Activated CD8-positive, alpha-beta memory T cell treated with anti-CD3 and anti-CD28 coated beads, Interleukin-2, amount 50 U/mL, for 1 hour (primary cell): ENCODE measurements around the gene KRTAP4-11.
"Not testable (repeated sequence)": the region's sequence is repeated elsewhere in the genome, so short reads cannot be mapped to it uniquely, and the experiment has no call there.

Experiments used
- DNase-seq: peaks from one replicate; pipeline ENCODE4 v3.0.0-alpha.2; 2020; ENCODE audit errors: extremely low read depth

The KRTAP4-11 gene

GRCh38 chr17:41123991-41124371 is 5.8 kb upstream of the KRTAP4-11 start, which contains the start of gene KRTAP4-12:
Gene KRTAP4-12, minus strand, starts transcription at chr17:41124182. Its CDS starts 60 bp downstream, at chr17:41124122.
- DNase-seq: not testable (repeated sequence)

GRCh38 chr17:41123292-41123990 is 5.3 kb upstream of the KRTAP4-11 start:
- DNase-seq: not testable (repeated sequence)

- DNase-seq: no peak
These were observed 3.6 kb upstream of the KRTAP4-11 start for GRCh38 chr17:41121742-41122141.

GRCh38 chr17:41119696-41120690 is 1.8 kb upstream of the KRTAP4-11 start:
- not testable (repeated sequence) for DNase-seq

GRCh38 chr17:41118721-41119120 is 548 bp upstream of the KRTAP4-11 start:
- no peak for DNase-seq

GRCh38 chr17:41116297-41116696 is 1.9 kb downstream of the KRTAP4-11 start:
- no peak for DNase-seq

- no peak for DNase-seq
These were observed 6.9 kb downstream of the KRTAP4-11 start for GRCh38 chr17:41111151-41111885.

GRCh38 chr17:41108728-41109386 is 9.3 kb downstream of the KRTAP4-11 start:
- DNase-seq: not testable (repeated sequence)

- no peak for DNase-seq
These were observed 10.2 kb downstream of the KRTAP4-11 start for GRCh38 chr17:41107941-41108450.

GRCh38 chr17:41105347-41105746 is 12.8 kb downstream of the KRTAP4-11 start, which contains the start of gene KRTAP4-9:
Gene KRTAP4-9, plus strand, starts transcription at chr17:41105389. Its CDS starts 0 bp downstream, at chr17:41105389.
- DNase-seq: not testable (repeated sequence)

- DNase-seq: not testable (repeated sequence)
These were observed 13.7 kb downstream of the KRTAP4-11 start for GRCh38 chr17:41104386-41105038.

- no peak for DNase-seq
These were observed 14.3 kb downstream of the KRTAP4-11 start for GRCh38 chr17:41103896-41104295.

GRCh38 chr17:41101586-41102259 is 16.4 kb downstream of the KRTAP4-11 start, which contains the start of gene KRTAP4-16:
Gene KRTAP4-16, minus strand, starts transcription at chr17:41102209. Its CDS starts 0 bp downstream, at chr17:41102209.
- no peak for DNase-seq

- not testable (repeated sequence) for DNase-seq
These were observed 18.3 kb downstream of the KRTAP4-11 start for GRCh38 chr17:41099682-41100480.

GRCh38 chr17:41098481-41098880 is 19.7 kb downstream of the KRTAP4-11 start:
- no peak for DNase-seq

- no peak for DNase-seq
These were observed 20.1 kb downstream of the KRTAP4-11 start, which contains the start of gene KRTAP4-8 for GRCh38 chr17:41098042-41098441. Gene KRTAP4-8, minus strand, starts transcription at chr17:41098142. Its CDS starts 58 bp downstream, at chr17:41098084.

GRCh38 chr17:41096055-41096454 is 22.1 kb downstream of the KRTAP4-11 start:
- DNase-seq: no peak

- DNase-seq: not testable (repeated sequence)
These were observed 29.3 kb downstream of the KRTAP4-11 start for GRCh38 chr17:41088760-41089352.
